Choroid plexus epithelial cell (primary cell): ENCODE measurements around the gene MLPH.

Experiments
- DNase-seq: peaks from one replicate; pipeline ENCODE4 v3.0.0-alpha.2; 2010; ENCODE audit warnings: low read depth
- H3K4me3 ChIP-seq: 2 replicates; pipeline ENCODE4 v1.5.1; 2011; ENCODE audit warnings: low read depth, mild to moderate bottlenecking, control low read depth, low read length, moderate library complexity
- TF ChIP-seq, protein P1 (sequence below): conservative IDR thresholded peaks from 2 replicates; pipeline ENCODE4 v1.5.1; 2011; ENCODE audit warnings: low read depth, mild to moderate bottlenecking, control low read depth, inconsistent platforms, low read length, moderate library complexity

The MLPH gene

DNA sequence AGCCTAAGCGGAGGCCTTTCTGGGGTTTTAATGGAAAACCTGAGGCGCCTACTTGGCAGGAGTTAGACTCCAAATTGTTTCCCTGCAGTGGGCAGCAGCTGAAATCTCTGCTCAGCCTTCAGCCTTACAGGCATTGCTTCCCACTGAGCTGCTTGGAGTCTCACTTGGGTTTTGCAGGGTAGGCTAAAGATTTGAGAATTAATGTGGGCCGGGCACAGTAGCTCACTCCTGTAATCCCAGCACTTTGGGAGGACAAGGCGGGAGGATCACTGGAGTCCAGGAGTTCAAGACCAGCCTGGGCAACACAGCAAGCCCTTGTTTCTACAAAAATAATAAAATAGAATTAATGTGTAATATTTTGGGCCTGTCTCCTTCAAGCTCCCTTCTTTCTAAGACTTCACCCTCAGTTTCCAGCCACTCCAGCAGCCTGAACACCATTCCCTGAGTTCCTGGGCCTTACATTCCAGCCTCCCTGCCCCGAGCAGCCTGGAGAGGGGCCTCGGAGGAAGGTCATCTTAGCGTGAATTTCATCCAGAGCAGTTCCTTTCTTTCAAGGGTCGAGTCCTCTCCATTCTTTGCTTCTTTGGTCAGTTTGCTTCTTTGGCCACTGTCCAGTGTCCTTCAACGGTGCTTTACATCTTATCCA, 112.5 kb downstream of the MLPH start:
- H3K4me3 ChIP-seq = peak overlapping the region; percentile 22
- no peak for DNase-seq
- TF ChIP-seq, protein P1, sequence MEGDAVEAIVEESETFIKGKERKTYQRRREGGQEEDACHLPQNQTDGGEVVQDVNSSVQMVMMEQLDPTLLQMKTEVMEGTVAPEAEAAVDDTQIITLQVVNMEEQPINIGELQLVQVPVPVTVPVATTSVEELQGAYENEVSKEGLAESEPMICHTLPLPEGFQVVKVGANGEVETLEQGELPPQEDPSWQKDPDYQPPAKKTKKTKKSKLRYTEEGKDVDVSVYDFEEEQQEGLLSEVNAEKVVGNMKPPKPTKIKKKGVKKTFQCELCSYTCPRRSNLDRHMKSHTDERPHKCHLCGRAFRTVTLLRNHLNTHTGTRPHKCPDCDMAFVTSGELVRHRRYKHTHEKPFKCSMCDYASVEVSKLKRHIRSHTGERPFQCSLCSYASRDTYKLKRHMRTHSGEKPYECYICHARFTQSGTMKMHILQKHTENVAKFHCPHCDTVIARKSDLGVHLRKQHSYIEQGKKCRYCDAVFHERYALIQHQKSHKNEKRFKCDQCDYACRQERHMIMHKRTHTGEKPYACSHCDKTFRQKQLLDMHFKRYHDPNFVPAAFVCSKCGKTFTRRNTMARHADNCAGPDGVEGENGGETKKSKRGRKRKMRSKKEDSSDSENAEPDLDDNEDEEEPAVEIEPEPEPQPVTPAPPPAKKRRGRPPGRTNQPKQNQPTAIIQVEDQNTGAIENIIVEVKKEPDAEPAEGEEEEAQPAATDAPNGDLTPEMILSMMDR = no peak

DNA sequence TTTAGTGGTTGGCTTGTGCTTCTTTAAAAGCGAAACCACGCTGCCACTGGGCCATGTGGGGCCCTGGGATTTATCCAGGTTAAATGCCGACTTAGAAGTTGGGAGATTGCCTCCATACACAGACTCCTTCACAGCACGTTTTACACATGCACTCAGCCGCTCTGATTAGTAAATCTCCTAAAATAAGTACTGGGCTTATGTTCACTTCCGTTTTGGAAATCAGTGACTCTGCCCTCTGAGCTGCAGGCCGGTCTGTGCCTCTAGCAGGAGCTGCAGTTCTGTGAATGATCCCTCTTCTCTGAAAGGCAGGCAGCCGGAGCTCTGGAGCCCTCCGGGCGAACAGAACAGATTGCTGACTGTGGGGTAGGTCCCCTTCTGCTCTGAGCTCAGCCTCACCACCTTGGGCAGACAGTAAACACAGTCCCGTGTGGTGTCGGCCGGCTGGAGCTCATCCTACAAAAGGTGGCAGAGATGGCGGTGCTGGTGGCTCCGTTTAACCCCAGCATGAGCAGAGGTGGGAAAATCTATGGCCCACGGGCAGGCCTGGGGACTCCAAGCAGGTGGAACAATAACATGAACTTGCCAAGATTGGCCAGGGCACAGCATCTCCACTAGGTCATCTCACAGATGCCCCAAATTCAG, 113.3 kb downstream of the MLPH start:
- peak; percentile 70 for DNase-seq
- peak overlapping the region; percentile 22 for H3K4me3 ChIP-seq

DNA sequence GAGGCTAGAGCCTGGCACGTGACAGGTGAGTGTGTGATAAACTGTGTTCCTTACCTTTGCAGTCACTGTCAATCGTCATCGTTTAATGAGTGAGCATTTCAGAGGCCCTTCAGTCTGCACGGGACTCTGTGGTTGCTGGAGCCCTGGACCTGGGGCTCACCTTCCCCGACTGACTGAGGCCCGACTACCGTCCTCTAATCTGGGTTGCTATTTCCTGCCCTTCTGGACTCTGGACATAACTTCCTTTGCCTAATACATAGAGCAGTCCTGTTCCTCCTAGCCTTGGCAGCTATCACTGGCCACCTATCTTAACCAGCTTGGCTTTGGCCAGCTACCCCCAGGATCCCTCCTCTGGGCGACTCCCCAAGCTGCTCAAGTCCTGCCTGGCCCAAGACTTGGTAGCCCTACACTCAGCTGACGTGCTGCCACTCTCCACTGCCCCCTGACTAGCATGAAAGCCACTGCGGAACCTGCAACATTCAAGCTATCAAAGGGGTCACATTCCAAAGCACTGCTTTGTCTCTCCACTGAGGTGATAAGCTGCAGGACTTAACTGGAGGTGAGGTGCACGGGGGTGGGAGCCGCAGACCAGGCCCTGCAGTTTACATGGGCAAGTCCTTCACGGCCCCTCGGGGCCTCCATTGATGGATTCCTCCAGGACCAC, 114.5 kb downstream of the MLPH start:
- no peak overlapping the region for H3K4me3 ChIP-seq
- DNase-seq = no peak
- TF ChIP-seq, protein P1 = peak; percentile 20

More for the DNA sequence above, 113.3 kb downstream of the MLPH start:
- TF ChIP-seq, protein P1 = peak; percentile 58

DNA sequence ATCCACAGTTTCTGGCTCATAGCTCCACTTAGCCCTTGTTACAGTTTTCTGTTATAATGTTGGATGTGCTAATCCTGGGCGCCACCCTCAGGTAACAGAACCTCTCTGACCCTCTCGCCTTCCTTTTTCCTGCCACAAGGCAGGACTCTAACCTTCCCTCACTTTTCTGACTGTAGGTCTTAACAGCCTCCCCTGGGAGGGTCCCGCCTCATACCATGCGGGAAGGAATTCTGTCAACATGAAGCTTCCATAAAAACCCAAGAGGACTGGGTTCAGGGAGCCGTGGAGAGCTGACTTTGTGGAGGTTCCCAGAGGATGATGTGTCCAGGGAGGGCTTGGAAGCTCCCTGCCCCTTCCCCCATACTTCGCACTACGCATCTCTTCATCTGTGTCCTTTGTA, 115.4 kb downstream of the MLPH start:
- TF ChIP-seq, protein P1 = no peak
- no peak overlapping the region for H3K4me3 ChIP-seq
- no peak for DNase-seq

GRCh38 chr2:237603049-237603717, 116.1 kb downstream of the MLPH start:
- H3K4me3 ChIP-seq = no peak overlapping the region
- DNase-seq = no peak
- TF ChIP-seq, protein P1 = no peak

DNA sequence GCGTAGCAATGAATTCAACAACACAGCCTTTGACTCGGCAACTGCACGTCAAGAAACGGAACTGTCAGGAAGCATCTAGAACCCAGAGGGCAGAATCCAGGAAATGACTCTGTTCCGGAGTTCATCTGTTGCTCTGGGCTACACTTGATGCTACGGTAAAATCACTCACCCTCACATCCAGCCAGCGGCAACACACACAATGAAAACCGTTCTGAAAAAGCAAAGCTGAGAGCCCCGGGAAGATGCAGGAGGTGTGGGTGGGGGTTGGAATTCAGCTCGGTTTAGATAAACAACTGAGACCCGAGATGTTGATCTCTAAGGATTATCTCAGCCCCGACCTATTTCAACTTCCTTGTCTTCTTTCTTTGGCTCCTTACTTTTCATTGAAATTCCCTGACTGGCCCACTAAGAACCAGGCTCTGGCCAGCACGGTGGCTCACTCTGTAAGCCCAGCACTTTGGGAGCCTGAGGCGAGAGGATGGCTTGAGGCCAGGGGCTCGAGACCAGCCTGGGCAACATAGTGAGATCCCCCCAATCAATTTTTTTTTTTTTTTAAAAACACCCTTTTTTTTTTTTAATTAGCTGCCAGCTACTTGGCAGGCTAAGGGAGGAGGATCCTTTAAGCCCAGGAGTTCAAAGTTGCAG, 116.8 kb downstream of the MLPH start:
- H3K4me3 ChIP-seq = peak overlapping the region; percentile 17
- TF ChIP-seq, protein P1 = no peak
- DNase-seq = peak; percentile 82
